ENCODE measurements around the gene P2RY10.

- no peak for TF ChIP-seq CTCF (IDR thresholded peaks at IDR 0.05; ENCODE audit: extremely low read depth in 1 of 2, insufficient read depth in 1 of 2, low read depth in 1 of 2, low read length in 2 of 2)
- no peak for TF ChIP-seq POLR2A (IDR thresholded peaks at IDR 0.05; ENCODE audit: low read depth, low read length)
- TF ChIP-seq EZH2 (IDR thresholded peaks at IDR 0.05; ENCODE audit: borderline replicate concordance, low read depth, low read length, severe bottlenecking) = no peak
- no peak for TF ChIP-seq MAX (IDR thresholded peaks at IDR 0.05; ENCODE audit: insufficient read depth, insufficient read length)
These were observed 21.8 kb upstream of the P2RY10 start for GRCh38 chrX:78923198-78924015.

Measured in endothelial cell of umbilical vein (primary cell).